Thyroid gland (tissue), 4 donors: ENCODE measurements around the gene UBALD2.

ENCODE experiments used
- POLR2A ChIP-seq, 2 donors: fragments of 450-650 bp; IDR thresholded peaks; one replicate each; pipeline ENCODE4 v1.6.1; 2017; ENCODE audit warnings: antibody characterized with exemption in 2 of 2, mild to moderate bottlenecking in 2 of 2, moderate library complexity in 1 of 2
- TF ChIP-seq, protein P1 (sequence below), 6 experiments: fragments of 200-600 bp in 3 of 6; fragments of 450-650 bp in 3 of 6; sonication (generic) in 3 of 6; IDR thresholded peaks; one replicate each; pipeline ENCODE4 v1.5.1; 2016 to 2019; ENCODE audit warnings: antibody characterized with exemption in 6 of 6, mild to moderate bottlenecking in 2 of 6, inconsistent platforms in 1 of 6, moderate library complexity in 1 of 6

DNA sequence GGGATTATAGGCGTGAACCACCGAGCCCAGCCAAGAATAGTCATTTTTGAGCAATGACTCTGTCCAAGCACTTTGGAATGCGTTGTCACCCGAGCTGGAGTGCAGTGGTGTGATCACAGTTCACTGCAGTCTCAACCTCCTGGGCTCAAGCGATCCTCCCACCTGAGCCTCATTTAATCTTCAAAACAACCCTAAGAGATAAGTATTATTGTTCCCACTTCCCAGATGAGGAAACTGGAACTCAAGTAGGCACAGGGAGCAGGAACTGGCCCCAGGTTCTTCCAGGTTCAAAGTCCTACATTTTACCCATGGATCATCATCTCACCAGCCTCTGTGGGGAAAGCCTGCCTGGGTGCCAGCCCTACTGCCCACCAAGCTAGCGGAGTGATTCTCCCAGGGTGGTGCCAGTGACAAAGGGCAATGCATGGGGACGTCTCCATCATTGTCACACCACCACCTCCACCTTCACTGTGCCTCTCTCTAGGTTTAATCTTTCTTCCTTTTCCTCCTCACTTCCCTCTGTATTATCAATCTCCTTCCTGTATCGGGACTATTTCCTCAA, 13.6 kb upstream of the UBALD2 start:
- TF ChIP-seq, protein P1, sequence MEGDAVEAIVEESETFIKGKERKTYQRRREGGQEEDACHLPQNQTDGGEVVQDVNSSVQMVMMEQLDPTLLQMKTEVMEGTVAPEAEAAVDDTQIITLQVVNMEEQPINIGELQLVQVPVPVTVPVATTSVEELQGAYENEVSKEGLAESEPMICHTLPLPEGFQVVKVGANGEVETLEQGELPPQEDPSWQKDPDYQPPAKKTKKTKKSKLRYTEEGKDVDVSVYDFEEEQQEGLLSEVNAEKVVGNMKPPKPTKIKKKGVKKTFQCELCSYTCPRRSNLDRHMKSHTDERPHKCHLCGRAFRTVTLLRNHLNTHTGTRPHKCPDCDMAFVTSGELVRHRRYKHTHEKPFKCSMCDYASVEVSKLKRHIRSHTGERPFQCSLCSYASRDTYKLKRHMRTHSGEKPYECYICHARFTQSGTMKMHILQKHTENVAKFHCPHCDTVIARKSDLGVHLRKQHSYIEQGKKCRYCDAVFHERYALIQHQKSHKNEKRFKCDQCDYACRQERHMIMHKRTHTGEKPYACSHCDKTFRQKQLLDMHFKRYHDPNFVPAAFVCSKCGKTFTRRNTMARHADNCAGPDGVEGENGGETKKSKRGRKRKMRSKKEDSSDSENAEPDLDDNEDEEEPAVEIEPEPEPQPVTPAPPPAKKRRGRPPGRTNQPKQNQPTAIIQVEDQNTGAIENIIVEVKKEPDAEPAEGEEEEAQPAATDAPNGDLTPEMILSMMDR (IDR thresholded peaks at IDR 0.05), result no peak
- no peak for TF ChIP-seq POLR2A (IDR thresholded peaks at IDR 0.05)
